Measurements from ENCODE around the gene ANKS6.

Gene ANKS6

DNA sequence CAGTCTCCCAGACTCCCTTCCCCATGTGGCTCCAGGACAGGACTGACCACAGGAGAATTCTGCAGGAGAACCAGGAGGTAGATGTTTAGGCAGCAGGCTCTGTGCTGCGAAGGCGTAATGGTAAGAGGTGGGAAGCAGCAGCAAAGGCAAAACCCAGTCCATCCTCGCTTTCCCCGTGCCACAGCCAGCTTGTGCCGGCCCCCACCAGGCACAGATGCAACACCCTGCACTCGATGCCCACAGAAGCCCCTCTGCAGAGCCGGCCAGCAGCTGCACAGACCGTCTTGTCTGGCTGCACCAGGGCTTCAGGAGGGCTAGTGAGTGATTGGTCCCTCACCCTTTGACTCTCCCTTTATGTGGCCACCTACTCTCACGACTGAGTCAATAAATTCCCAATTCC lies 28.0 kb downstream of the ANKS6 start:
- no peak for FAIRE-seq
- no peak for TF ChIP-seq POLR2A (IDR thresholded peaks at IDR 0.05; ENCODE audit: low read depth, low read length)
- DNase-seq (ENCODE audit: insufficient read length, low spot score) = no peak

DNA sequence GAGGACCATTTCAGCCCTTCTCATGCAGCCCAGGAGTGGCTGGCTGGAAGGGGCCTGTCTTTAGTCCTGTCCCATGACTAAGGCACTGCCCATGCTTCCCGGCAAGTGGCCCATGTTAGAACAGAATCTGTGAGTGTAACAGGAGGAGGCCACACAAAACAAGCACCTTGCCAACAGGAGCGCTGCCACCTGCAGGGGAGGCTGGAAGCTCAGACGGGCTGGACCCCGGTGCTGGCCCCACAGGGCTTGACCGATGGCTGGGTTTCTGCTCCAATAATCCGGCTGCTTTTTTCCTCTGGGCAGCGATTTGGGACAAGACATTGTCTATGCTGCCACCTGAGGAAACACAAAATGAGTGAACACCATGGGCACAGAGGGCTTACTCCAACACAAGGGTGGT lies 28.4 kb downstream of the ANKS6 start:
- DNase-seq (ENCODE audit: insufficient read length, low spot score) = no peak
- FAIRE-seq = no peak
- TF ChIP-seq SPI1 (IDR thresholded peaks at IDR 0.05; ENCODE audit: low read depth, low read length) (no peak), TAF1 (IDR thresholded peaks at IDR 0.05; ENCODE audit: low read depth, low read length) (no peak), PAX5 (IDR thresholded peaks at IDR 0.05; ENCODE audit: insufficient read depth, low read length, severe bottlenecking) (no peak), POLR2AphosphoS5 (IDR thresholded peaks at IDR 0.05; ENCODE audit: low read depth, low read length) (no peak), POU2F2 (IDR thresholded peaks at IDR 0.05; ENCODE audit: low read depth, low read length) (no peak), POLR2A (IDR thresholded peaks at IDR 0.05; ENCODE audit: low read depth, low read length) (no peak)

DNA sequence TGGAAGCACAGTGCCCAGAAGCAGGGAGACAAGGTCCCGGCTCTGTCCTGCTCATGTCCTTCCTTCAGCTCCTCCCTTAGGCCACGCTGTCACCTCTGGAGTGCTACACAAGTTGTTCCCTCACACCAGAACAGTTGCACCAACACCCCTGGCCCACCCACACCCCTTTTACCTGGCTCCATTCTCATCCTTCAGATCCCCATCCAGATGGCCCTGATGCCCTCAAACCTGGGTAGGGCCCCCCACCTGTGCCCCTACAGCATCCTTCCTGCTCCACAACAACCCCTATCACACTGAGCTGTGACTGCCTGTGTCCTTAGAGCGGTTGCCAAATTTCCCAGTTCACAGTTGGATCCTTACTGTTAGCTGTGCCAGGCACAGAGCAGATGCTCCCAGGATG lies 29.2 kb downstream of the ANKS6 start:
- no peak for DNase-seq (ENCODE audit: insufficient read length, low spot score)
- FAIRE-seq = no peak

GRCh38 chr9:98766586-98766985 lies 29.8 kb downstream of the ANKS6 start:
- FAIRE-seq (no peak), DNase-seq (ENCODE audit: insufficient read length, low spot score) (no peak)
- no peak for TF ChIP-seq POLR2A (IDR thresholded peaks at IDR 0.05; ENCODE audit: low read depth, low read length)
- TF ChIP-seq POU2F2 (IDR thresholded peaks at IDR 0.05; ENCODE audit: low read depth, low read length) = no peak
- TF ChIP-seq PAX5 (IDR thresholded peaks at IDR 0.05; ENCODE audit: insufficient read depth, low read length, severe bottlenecking) = no peak
- no peak for TF ChIP-seq SPI1 (IDR thresholded peaks at IDR 0.05; ENCODE audit: low read depth, low read length)
- TF ChIP-seq POLR2AphosphoS5 (IDR thresholded peaks at IDR 0.05; ENCODE audit: low read depth, low read length) = no peak
- TF ChIP-seq TAF1 (IDR thresholded peaks at IDR 0.05; ENCODE audit: low read depth, low read length) = no peak

More for the DNA sequence above, 29.2 kb downstream of the ANKS6 start:
- TF ChIP-seq POLR2AphosphoS5 (IDR thresholded peaks at IDR 0.05; ENCODE audit: low read depth, low read length) (no peak), TAF1 (IDR thresholded peaks at IDR 0.05; ENCODE audit: low read depth, low read length) (no peak), PAX5 (IDR thresholded peaks at IDR 0.05; ENCODE audit: insufficient read depth, low read length, severe bottlenecking) (no peak), POU2F2 (IDR thresholded peaks at IDR 0.05; ENCODE audit: low read depth, low read length) (no peak), POLR2A (IDR thresholded peaks at IDR 0.05; ENCODE audit: low read depth, low read length) (no peak), SPI1 (IDR thresholded peaks at IDR 0.05; ENCODE audit: low read depth, low read length) (no peak)

- FAIRE-seq (peak; percentile 16), DNase-seq (ENCODE audit: insufficient read length, low spot score) (no peak)
- no peak for TF ChIP-seq SPI1 (IDR thresholded peaks at IDR 0.05; ENCODE audit: low read depth, low read length)
- TF ChIP-seq POU2F2 (IDR thresholded peaks at IDR 0.05; ENCODE audit: low read depth, low read length) = no peak
- TF ChIP-seq POLR2AphosphoS5 (IDR thresholded peaks at IDR 0.05; ENCODE audit: low read depth, low read length) = no peak
Observed at GRCh38 chr9:98765256-98765655, 31.1 kb downstream of the ANKS6 start.

- DNase-seq (ENCODE audit: insufficient read length, low spot score) (no peak), FAIRE-seq (no peak)
- TF ChIP-seq TAF1 (IDR thresholded peaks at IDR 0.05; ENCODE audit: low read depth, low read length) (no peak), PAX5 (IDR thresholded peaks at IDR 0.05; ENCODE audit: insufficient read depth, low read length, severe bottlenecking) (no peak), POLR2A (IDR thresholded peaks at IDR 0.05; ENCODE audit: low read depth, low read length) (no peak), POLR2AphosphoS5 (IDR thresholded peaks at IDR 0.05; ENCODE audit: low read depth, low read length) (no peak), POU2F2 (IDR thresholded peaks at IDR 0.05; ENCODE audit: low read depth, low read length) (no peak), SPI1 (IDR thresholded peaks at IDR 0.05; ENCODE audit: low read depth, low read length) (no peak)
Observed at GRCh38 chr9:98763986-98764745, 32.2 kb downstream of the ANKS6 start.

GRCh38 chr9:98760231-98760630 lies 36.1 kb downstream of the ANKS6 start:
- FAIRE-seq (no peak), DNase-seq (ENCODE audit: insufficient read length, low spot score) (no peak)
- no peak for TF ChIP-seq PAX5 (IDR thresholded peaks at IDR 0.05; ENCODE audit: insufficient read depth, low read length, severe bottlenecking)
- TF ChIP-seq POU2F2 (IDR thresholded peaks at IDR 0.05; ENCODE audit: low read depth, low read length) = no peak
- no peak for TF ChIP-seq TAF1 (IDR thresholded peaks at IDR 0.05; ENCODE audit: low read depth, low read length)
- no peak for TF ChIP-seq SPI1 (IDR thresholded peaks at IDR 0.05; ENCODE audit: low read depth, low read length)
- no peak for TF ChIP-seq POLR2A (IDR thresholded peaks at IDR 0.05; ENCODE audit: low read depth, low read length)
- TF ChIP-seq POLR2AphosphoS5 (IDR thresholded peaks at IDR 0.05; ENCODE audit: low read depth, low read length) = no peak

GRCh38 chr9:98755006-98755618 lies 41.2 kb downstream of the ANKS6 start:
- no peak for DNase-seq (ENCODE audit: insufficient read length, low spot score)
- no peak for TF ChIP-seq POU2F2 (IDR thresholded peaks at IDR 0.05; ENCODE audit: low read depth, low read length)
- no peak for TF ChIP-seq POLR2A (IDR thresholded peaks at IDR 0.05; ENCODE audit: low read depth, low read length)
- FAIRE-seq = no peak

DNA sequence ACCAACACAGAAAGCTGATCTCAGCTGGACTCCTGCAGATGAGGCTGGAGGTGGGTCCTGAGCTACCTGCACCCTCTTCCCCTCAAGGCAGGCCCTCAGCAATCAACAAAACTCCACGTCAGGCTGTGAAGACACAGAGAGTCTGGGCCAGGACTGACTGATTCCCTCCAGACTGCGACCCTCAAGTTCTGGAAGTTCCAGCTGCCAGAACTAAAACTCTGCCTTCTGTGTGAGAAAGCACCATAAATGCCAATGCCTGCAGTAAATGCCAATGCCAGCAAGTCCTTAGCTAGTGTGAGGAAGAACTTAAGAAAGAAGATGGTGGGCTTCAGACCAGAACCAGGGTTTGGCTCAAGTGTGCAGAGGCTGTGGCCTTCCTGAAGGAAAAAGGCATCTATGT lies 45.1 kb downstream of the ANKS6 start:
- no peak for FAIRE-seq
- DNase-seq (ENCODE audit: insufficient read length, low spot score) = no peak
- TF ChIP-seq POLR2AphosphoS5 (IDR thresholded peaks at IDR 0.05; ENCODE audit: low read depth, low read length) (no peak), TAF1 (IDR thresholded peaks at IDR 0.05; ENCODE audit: low read depth, low read length) (no peak), SPI1 (IDR thresholded peaks at IDR 0.05; ENCODE audit: low read depth, low read length) (no peak), POLR2A (IDR thresholded peaks at IDR 0.05; ENCODE audit: low read depth, low read length) (no peak), POU2F2 (IDR thresholded peaks at IDR 0.05; ENCODE audit: low read depth, low read length) (no peak), PAX5 (IDR thresholded peaks at IDR 0.05; ENCODE audit: insufficient read depth, low read length, severe bottlenecking) (no peak)

- TF ChIP-seq POLR2AphosphoS5 (IDR thresholded peaks at IDR 0.05; ENCODE audit: low read depth, low read length) (no peak), PAX5 (IDR thresholded peaks at IDR 0.05; ENCODE audit: insufficient read depth, low read length, severe bottlenecking) (no peak), TAF1 (IDR thresholded peaks at IDR 0.05; ENCODE audit: low read depth, low read length) (no peak), POU2F2 (IDR thresholded peaks at IDR 0.05; ENCODE audit: low read depth, low read length) (no peak), SPI1 (IDR thresholded peaks at IDR 0.05; ENCODE audit: low read depth, low read length) (no peak), POLR2A (IDR thresholded peaks at IDR 0.05; ENCODE audit: low read depth, low read length) (no peak)
- DNase-seq (ENCODE audit: insufficient read length, low spot score) (no peak), FAIRE-seq (no peak)
Observed at GRCh38 chr9:98750364-98751060, 45.8 kb downstream of the ANKS6 start.
